Measurements from ENCODE around the gene KDM6B. TPM values are rescaled to one million over a fixed set of nuclear protein-coding genes. Genes with fewer than 3 reads are reported as not detected.

The KDM6B gene, protein sequence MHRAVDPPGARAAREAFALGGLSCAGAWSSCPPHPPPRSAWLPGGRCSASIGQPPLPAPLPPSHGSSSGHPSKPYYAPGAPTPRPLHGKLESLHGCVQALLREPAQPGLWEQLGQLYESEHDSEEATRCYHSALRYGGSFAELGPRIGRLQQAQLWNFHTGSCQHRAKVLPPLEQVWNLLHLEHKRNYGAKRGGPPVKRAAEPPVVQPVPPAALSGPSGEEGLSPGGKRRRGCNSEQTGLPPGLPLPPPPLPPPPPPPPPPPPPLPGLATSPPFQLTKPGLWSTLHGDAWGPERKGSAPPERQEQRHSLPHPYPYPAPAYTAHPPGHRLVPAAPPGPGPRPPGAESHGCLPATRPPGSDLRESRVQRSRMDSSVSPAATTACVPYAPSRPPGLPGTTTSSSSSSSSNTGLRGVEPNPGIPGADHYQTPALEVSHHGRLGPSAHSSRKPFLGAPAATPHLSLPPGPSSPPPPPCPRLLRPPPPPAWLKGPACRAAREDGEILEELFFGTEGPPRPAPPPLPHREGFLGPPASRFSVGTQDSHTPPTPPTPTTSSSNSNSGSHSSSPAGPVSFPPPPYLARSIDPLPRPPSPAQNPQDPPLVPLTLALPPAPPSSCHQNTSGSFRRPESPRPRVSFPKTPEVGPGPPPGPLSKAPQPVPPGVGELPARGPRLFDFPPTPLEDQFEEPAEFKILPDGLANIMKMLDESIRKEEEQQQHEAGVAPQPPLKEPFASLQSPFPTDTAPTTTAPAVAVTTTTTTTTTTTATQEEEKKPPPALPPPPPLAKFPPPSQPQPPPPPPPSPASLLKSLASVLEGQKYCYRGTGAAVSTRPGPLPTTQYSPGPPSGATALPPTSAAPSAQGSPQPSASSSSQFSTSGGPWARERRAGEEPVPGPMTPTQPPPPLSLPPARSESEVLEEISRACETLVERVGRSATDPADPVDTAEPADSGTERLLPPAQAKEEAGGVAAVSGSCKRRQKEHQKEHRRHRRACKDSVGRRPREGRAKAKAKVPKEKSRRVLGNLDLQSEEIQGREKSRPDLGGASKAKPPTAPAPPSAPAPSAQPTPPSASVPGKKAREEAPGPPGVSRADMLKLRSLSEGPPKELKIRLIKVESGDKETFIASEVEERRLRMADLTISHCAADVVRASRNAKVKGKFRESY (N-terminal part only)
- 10 to 100 TPM; 53.3 to 60.3 TPM for total RNA-seq
- polyA plus RNA-seq (2013, experiment 1 of 2): 44.5 TPM
- 40.5 TPM for polyA plus RNA-seq (2013, experiment 2 of 2)
- long read RNA-seq, experiment 1, partial matches to known transcripts: 3 of 11 reads
- long read RNA-seq, experiment 1, other reads (novel, unspliced or antisense): 8 of 11 reads
- long read RNA-seq, experiment 2, partial matches to known transcripts: 29 of 33 reads
- long read RNA-seq, experiment 2, other reads (novel, unspliced or antisense): 4 of 33 reads
- long read RNA-seq, experiment 3, partial matches to known transcripts: 12 of 12 reads
- long read RNA-seq, experiment 3, other reads (novel, unspliced or antisense): 0 of 12 reads
- long read RNA-seq, experiment 4: 0 reads

- H3K4me3 Mint-ChIP-seq: peak within 1 kb of the TSS; percentile 93
- H3K27me3 Mint-ChIP-seq (ENCODE audit: insufficient read depth): peaks cover 48% of the 10 kb centered on the region
- H3K36me3 Mint-ChIP-seq (ENCODE audit: low read depth): no peaks in the 10 kb centered on the region
- peak within 1 kb of the TSS; percentile 97 for H3K9ac ChIP-seq (ENCODE audit: extremely low read depth, low read length, poor library complexity, severe bottlenecking)
- WGBS, 2 experiments (ENCODE audit: insufficient coverage in 1 of 2, insufficient read length in 1 of 2): 1 to 4% methylated on average over 11 to 49 of the region's 49 CpGs
- H3K27ac Mint-ChIP-seq: peak within 1 kb of the TSS; percentile 99
- no peaks in the 10 kb centered on the region for H3K9me3 Mint-ChIP-seq
- H3K4me3 ChIP-seq (ENCODE audit: low read length): peak within 1 kb of the TSS; percentile 85
- H3K27ac ChIP-seq (ENCODE audit: low read depth, low read length): peak within 1 kb of the TSS; percentile 97
- peak; percentile 98 for DNase-seq
- no peaks in the 10 kb centered on the region for H3K9me3 ChIP-seq (ENCODE audit: control insufficient read depth, low read length)
- peaks cover 4% of the 10 kb centered on the region for H3K4me1 ChIP-seq (ENCODE audit: control insufficient read depth, insufficient read depth, low read length)
- no peak for TF ChIP-seq CTCF (conservative IDR thresholded peaks at IDR 0.05)
- H3K36me3 ChIP-seq (ENCODE audit: control insufficient read depth, insufficient read depth, low read length): no peaks in the 10 kb centered on the region
- peaks cover 24% of the 10 kb centered on the region for H3K4me1 Mint-ChIP-seq
- peaks cover 31% of the 10 kb centered on the region for H3K27me3 ChIP-seq (ENCODE audit: control insufficient read depth, insufficient read depth, low read length, poor library complexity, severe bottlenecking)
Observed at GRCh38 chr17:7833795-7834541, at the start of gene KDM6B. KDM6B (plus strand) TSS chr17:7834217; CDS start chr17:7845555, 11,338 bp downstream.

GRCh38 chr17:7786866-7787265, 47.2 kb upstream of the KDM6B start:
- H3K27me3 ChIP-seq (ENCODE audit: control insufficient read depth, insufficient read depth, low read length, poor library complexity, severe bottlenecking): no peaks in the 10 kb centered on the region
- no peak for DNase-seq
- H3K4me3 ChIP-seq (ENCODE audit: low read length): no peak overlapping the region
- WGBS, 2 experiments (ENCODE audit: insufficient coverage in 1 of 2, insufficient read length in 1 of 2): 94 to 98% methylated on average over 13 to 21 of the region's 21 CpGs
- Mint-ChIP-seq H3K4me1 (no peaks in the 10 kb centered on the region), H3K9me3 (no peaks in the 10 kb centered on the region), H3K27ac (no peak overlapping the region), H3K4me3 (no peak overlapping the region), H3K27me3 (ENCODE audit: insufficient read depth) (peaks cover 15% of the 10 kb centered on the region), H3K36me3 (ENCODE audit: low read depth) (no peaks in the 10 kb centered on the region)
- no peaks in the 10 kb centered on the region for H3K9me3 ChIP-seq (ENCODE audit: control insufficient read depth, low read length)
- H3K4me1 ChIP-seq (ENCODE audit: control insufficient read depth, insufficient read depth, low read length): no peaks in the 10 kb centered on the region
- no peaks in the 10 kb centered on the region for H3K36me3 ChIP-seq (ENCODE audit: control insufficient read depth, insufficient read depth, low read length)
- TF ChIP-seq CTCF (conservative IDR thresholded peaks at IDR 0.05): no peak
- H3K27ac ChIP-seq (ENCODE audit: low read depth, low read length): no peak overlapping the region
- H3K9ac ChIP-seq (ENCODE audit: extremely low read depth, low read length, poor library complexity, severe bottlenecking): no peak overlapping the region

Measured in endodermal cell (in vitro differentiated cells).